Measurements from ENCODE around the gene NFILZ. TPM values are rescaled to one million over a fixed set of nuclear protein-coding genes. Genes with fewer than 3 reads are reported as not detected.

The NFILZ gene
- total and polyA plus RNA-seq, 4 donors: not detected

DNA sequence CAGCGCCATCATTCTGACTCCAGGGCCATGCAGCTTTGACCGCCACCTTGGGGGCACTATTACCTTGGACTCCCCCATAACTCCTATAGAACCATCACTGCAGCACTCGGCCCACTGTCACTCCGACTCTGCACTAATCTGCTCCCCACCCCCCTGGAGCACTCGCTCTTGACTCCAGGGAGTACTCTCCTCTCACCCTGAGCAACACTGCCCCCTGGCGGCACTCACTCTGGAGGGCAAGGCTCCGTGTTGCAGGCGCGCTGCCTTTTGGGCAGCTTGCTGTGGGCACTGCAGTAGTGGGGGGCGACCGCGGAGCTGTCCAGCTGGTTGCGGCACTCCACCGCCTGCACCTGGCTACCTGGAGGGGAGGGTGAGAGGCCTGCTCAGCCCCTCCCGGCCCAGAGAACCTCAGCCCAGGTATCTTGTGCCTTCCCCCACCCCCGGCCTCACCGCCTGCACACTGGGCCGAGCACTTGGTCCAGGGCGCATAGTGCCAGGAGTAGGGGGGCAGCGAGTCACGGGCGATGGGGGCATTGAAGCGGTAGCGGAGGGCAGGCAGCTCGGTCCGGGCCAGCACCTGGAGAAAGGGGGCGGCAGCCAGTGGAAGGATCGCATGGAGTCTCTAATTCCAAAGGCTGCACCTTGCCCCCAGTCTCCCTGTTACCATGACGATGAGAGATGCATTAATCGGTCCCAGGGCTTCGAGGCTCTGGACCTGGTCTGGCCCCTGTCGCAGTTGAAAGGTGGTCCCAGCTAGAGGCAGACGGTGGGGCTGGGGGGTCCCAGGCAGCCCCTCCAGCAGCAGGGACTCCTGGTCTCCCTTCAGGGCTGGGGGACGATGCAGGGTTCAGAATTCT lies 44.3 kb upstream of the NFILZ start:
- DNase-seq: peak in 1 of 3 donors; percentile 44
- whole genome bisulfite sequencing, 2 donors: 81 to 88% methylated on average over 34 of the region's 34 CpGs
- H3K9ac ChIP-seq (ENCODE audit: insufficient read depth in 1 of 2, low read length in 2 of 2): no peak overlapping the region
- H3K4me1 ChIP-seq (ENCODE audit: control insufficient read depth in 5 of 5, insufficient read depth in 5 of 5, low read length in 5 of 5): no peaks in the 10 kb centered on the region
- no peaks in the 10 kb centered on the region for H3K9me3 ChIP-seq (ENCODE audit: control insufficient read depth in 4 of 4, insufficient read depth in 3 of 4, low read length in 3 of 4)
- no peaks in the 10 kb centered on the region for H3K27me3 ChIP-seq (ENCODE audit: control insufficient read depth in 3 of 3, insufficient read depth in 3 of 3, low read length in 2 of 3)
- no peak overlapping the region for H3K4me3 ChIP-seq
- ATAC-seq (ENCODE audit: insufficient read depth, low FRiP score): peak; percentile 51
- H3K27ac ChIP-seq (ENCODE audit: low read depth in 1 of 2, low read length in 1 of 2): no peak overlapping the region
- peaks cover 0 to 11% (median 1%) of the 10 kb centered on the region in 4 donors for H3K36me3 ChIP-seq (ENCODE audit: control insufficient read depth in 4 of 4, insufficient read depth in 4 of 4, low read length in 4 of 4)
- TF ChIP-seq, protein P1, sequence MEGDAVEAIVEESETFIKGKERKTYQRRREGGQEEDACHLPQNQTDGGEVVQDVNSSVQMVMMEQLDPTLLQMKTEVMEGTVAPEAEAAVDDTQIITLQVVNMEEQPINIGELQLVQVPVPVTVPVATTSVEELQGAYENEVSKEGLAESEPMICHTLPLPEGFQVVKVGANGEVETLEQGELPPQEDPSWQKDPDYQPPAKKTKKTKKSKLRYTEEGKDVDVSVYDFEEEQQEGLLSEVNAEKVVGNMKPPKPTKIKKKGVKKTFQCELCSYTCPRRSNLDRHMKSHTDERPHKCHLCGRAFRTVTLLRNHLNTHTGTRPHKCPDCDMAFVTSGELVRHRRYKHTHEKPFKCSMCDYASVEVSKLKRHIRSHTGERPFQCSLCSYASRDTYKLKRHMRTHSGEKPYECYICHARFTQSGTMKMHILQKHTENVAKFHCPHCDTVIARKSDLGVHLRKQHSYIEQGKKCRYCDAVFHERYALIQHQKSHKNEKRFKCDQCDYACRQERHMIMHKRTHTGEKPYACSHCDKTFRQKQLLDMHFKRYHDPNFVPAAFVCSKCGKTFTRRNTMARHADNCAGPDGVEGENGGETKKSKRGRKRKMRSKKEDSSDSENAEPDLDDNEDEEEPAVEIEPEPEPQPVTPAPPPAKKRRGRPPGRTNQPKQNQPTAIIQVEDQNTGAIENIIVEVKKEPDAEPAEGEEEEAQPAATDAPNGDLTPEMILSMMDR (IDR thresholded peaks at IDR 0.05; ENCODE audit: control extremely low read depth, extremely low read depth): no peak

GRCh38 chr19:8589177-8589714 lies 41.2 kb upstream of the NFILZ start:
- Histone ChIP-seq H3K9me3 (ENCODE audit: control insufficient read depth in 4 of 4, insufficient read depth in 3 of 4, low read length in 3 of 4) (peaks cover 0 to 7% (median 0%) of the 10 kb centered on the region in 4 donors), H3K27ac (ENCODE audit: low read depth in 1 of 2, low read length in 1 of 2) (no peak overlapping the region), H3K9ac (ENCODE audit: insufficient read depth in 1 of 2, low read length in 2 of 2) (no peak overlapping the region), H3K4me3 (no peak overlapping the region), H3K27me3 (ENCODE audit: control insufficient read depth in 3 of 3, insufficient read depth in 3 of 3, low read length in 2 of 3) (no peaks in the 10 kb centered on the region), H3K4me1 (ENCODE audit: control insufficient read depth in 5 of 5, insufficient read depth in 5 of 5, low read length in 5 of 5) (peaks cover 0 to 12% (median 5%) of the 10 kb centered on the region in 5 donors), H3K36me3 (ENCODE audit: control insufficient read depth in 4 of 4, insufficient read depth in 4 of 4, low read length in 4 of 4) (peaks cover 0 to 12% (median 1%) of the 10 kb centered on the region in 4 donors)
- ATAC-seq (ENCODE audit: insufficient read depth, low FRiP score) (no peak), DNase-seq (no peak)
- 91 to 95% methylated on average over 32 of the region's 32 CpGs for WGBS, 2 donors
- TF ChIP-seq, protein P1 (IDR thresholded peaks at IDR 0.05; ENCODE audit: control extremely low read depth, extremely low read depth): no peak

DNA sequence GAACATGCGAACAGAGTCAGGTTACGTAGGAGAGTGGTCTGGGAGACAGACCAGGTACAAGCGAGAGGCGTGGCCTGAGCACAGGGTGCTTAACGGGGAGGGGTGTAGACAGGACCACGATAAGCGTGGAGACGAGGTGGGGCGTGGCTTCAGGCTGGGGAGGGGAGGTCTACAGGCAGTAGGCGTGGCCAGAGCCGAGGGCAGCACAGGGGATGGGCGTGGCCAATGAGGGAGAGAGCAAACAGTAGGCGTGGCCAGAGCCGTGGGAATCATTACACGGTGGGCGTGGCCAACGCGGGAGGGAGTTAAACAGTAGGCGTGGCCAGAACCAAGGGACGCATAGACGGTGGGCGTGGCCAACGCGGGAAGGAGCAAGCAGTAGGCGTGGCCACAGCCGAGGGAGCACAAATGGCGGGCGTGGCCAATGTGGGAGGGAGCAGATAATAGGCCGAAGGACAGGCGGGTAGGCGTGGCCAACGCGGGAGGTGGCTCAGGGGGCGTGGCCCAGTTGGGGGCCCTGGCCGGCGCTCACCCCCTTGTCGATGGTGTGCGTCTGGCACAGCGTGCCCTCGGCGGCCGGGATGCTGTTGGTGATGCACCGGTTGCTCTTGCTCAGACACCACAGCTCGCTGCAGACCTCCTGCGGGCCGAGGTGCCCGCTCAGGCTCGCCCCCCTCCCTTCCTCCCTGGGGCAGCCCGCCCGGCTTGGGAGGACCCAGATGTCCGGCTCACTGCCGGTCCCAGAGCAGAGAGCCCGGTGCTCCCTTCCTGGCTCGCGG lies 38.0 kb upstream of the NFILZ start:
- peak; percentile 91 to 94 (median 92) for DNase-seq
- TF ChIP-seq, protein P1 (IDR thresholded peaks at IDR 0.05; ENCODE audit: control extremely low read depth, extremely low read depth): no peak
- Histone ChIP-seq H3K27me3 (ENCODE audit: control insufficient read depth in 3 of 3, insufficient read depth in 3 of 3, low read length in 2 of 3) (no peaks in the 10 kb centered on the region), H3K9ac (ENCODE audit: insufficient read depth in 1 of 2, low read length in 2 of 2) (peak overlapping the region in 1 of 2 donors; percentile 49), H3K27ac (ENCODE audit: low read depth in 1 of 2, low read length in 1 of 2) (no peak overlapping the region), H3K9me3 (ENCODE audit: control insufficient read depth in 4 of 4, insufficient read depth in 3 of 4, low read length in 3 of 4) (peaks cover 0 to 16% (median 0%) of the 10 kb centered on the region in 4 donors), H3K36me3 (ENCODE audit: control insufficient read depth in 4 of 4, insufficient read depth in 4 of 4, low read length in 4 of 4) (peaks cover 0 to 22% (median 8%) of the 10 kb centered on the region in 4 donors), H3K4me3 (no peak overlapping the region), H3K4me1 (ENCODE audit: control insufficient read depth in 5 of 5, insufficient read depth in 5 of 5, low read length in 5 of 5) (peaks cover 0 to 12% (median 5%) of the 10 kb centered on the region in 5 donors)
- WGBS, 2 donors: 1 to 4% methylated on average over 46 to 55 of the region's 55 CpGs
- ATAC-seq (ENCODE audit: insufficient read depth, low FRiP score): peak; percentile 82

All from lung (tissue), 12 donors.